ENCODE data around the gene SALL2.

DNA sequence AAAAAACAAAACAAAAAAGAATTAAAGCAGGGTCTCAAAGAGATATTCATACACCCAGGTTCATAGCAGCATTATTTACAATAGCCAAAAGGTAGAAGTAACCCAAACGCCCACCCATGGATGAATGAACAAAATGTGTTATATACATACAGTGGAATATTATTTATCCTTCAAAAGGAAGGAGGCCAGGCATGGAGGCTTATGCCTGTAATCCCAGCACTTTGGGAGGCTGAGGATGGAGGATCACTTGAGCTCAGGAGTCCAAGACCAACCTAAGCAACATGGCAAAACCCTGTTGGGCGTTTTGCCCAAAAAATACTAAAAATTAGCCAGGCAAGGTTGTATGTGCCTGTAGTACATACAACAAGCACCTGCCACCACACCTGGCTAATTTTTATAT, 19.6 kb downstream of the SALL2 start:
- no peak for TF ChIP-seq YY1 (IDR thresholded peaks at IDR 0.05; ENCODE audit: insufficient read depth, insufficient read length)
- no peak for TF ChIP-seq SUZ12 (IDR thresholded peaks at IDR 0.05; ENCODE audit: extremely low read depth, insufficient read depth, insufficient read length)
